HG03342 (cell line): Measurements from ENCODE around the gene TMCC3.
"Not testable (repeated sequence)": the region's sequence is repeated elsewhere in the genome, so short reads cannot be mapped to it uniquely, and the experiment has no call there.

Experiments used
- ATAC-seq: cut with Tn5 transposase; IDR thresholded peaks from one replicate; pipeline ENCODE4 v1.9.1; 2021; ENCODE audit warnings: mild to moderate bottlenecking, moderate library complexity; ENCODE audit not compliant: unreplicated experiment

TMCC3 gene

DNA sequence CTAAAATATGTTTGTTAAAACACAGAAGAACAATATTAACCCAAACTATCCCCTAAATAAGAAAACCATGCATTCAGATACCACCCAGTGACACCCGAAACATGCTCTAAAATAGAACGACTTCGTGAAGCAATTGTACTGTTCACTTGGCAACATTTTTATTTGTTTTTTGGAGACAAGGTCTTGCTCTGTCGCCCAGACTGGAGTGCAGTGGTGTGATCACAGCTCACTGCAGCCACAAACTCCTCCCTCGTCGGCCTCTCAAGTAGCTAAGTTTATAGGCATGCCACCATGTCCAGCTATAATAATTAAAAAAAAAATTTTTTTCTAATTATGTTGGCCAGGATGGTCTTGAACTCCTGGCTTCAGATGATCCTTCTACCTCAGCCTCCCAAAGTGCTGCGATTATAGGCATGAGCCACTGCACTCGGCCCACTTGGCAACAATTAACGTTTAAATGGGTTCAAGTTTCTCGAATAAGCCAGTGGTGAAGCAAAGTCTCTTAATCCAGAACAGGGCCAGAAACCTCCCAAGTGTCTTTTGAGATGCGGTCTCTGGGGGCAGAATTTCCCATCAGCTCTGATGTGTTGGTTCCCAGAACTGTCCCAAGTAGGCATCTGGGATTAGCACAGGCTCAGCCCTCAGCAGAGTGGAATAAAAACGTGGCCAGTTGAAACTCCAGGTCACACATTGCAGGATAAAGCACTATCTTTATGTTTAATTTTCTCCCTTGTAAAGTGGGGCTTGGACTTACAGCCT is 74.5 kb downstream of the TMCC3 start:
- ATAC-seq = no peak

DNA sequence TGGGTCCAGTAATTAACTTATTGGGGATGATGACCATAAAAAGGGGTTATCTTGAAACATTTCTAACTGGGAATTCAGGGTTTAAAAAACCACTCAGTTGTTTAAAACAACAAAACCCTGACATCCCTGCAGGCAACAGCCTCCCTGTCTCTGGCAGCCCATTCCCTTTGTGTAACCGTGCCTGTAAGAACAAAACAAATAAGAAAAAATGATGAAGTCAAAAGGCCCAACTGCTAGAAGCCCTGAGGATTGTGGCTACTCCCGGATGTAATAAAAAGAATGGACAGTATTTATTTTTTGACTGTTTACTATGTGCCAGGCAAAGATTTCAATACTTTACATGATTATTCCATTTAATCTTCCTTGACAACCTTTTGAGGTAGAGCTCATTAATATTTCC is 75.3 kb downstream of the TMCC3 start:
- ATAC-seq = no peak

DNA sequence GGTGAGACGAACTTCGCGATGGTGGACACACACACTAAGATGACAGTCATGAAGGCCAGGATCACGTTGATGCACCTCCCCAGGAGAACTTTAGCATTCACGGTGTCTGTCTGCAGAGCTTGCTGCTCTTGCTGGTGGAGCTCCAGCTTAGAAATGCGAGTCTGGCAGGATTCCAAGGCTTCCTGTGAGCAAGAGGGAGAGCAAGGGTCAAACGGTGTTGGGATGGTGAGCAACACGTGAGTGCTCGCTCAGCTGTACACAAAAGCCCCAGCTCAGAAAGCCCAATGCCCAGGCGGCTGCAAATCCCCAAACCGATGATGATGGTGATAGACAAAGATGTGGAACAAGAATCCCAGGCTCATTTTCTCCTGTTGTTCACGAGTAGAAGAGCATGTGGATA is 78.8 kb downstream of the TMCC3 start:
- ATAC-seq = no peak

DNA sequence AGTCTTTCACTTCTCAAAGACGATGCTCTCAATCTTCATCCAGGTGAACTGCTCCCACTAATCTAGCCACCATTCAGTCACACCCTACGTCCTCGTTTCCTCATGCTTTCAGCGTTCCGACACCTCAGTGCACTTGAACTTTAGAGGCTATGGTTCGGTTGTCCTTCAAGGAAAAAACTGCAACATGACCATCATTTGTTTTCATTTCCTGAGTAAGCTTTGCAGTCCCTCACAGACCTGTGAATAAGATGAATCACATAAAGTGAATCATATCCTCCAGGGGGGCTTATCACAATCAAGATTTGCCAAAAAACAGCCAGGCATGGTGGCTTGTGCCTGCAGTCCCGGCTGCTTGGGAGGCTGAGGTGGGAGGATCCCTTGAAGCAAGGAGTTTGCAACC is 80.2 kb downstream of the TMCC3 start:
- no peak for ATAC-seq

DNA sequence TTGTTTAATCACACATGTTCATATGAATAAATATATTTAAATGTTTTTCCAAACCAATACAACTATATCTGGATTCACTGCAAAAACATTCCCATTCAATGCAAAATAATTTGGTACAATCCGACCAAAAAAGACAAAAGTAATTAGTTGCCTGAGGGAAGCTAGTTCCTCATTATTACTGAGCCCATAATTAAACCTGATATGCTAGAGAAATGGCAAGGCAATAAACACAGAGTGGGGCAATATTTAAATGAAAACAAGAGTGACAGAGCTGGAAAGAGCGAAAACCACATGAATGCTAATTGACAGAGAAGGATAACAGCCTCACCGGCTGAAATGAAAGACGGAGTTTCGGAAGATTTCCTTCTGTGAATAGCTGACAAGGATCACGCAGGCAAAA is 82.6 kb downstream of the TMCC3 start:
- no peak for ATAC-seq

DNA sequence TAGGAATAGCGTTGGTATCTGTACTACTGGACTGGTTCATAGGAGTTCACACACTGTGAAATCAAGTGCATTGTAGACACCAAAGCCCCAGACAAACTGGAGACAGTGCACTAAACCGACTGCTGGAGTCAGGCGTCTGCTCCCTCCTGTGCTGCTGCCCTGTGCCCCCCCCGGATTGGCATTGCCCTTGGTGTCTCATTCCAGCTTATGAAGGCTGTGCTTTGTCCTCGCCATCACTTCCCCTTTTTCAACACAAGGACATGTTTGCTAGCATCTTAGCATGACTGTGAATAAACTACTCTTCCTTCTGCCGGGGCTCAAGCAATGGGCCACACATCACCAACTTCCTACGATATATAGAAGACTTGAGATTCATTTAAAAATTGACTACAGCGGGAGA is 84.0 kb downstream of the TMCC3 start:
- ATAC-seq = no peak

DNA sequence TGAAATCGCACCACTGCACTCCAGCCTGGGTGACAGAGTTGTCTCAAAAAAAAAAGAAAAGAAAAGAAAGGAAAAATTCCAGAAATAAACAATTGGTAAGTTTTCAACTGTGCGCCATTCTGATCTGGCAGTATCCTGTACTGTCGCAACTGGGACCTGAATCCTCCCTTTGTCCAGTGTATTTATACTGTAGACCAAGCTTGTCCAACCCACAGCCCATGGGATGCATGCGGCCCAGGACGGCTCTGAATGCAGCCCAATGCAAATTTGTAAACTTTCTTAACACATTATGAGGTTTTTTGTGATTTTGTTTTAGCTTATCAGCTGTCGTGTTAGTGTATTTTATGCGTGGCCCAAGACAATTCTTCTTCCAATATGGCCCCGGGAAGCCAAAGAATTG is 84.7 kb downstream of the TMCC3 start:
- no peak for ATAC-seq

DNA sequence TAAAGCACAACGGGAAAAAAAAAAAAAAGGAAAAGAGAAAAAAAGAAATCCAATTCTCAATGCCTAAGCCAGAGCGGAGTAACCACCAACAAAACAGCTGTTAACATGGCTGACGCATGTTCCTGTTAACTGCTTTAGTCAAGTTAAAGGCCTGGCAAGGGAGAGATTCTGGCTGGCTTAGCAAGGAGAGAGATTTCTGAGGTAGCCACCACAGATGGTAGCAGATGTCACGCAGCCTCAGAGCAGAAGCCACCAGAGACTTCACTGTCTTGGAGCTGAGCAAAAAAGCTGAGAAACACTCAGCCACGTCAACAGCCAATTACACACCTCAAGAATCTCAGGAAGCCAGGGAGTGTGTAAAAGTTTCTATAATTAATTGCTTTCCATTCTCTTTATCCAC is 87.1 kb downstream of the TMCC3 start:
- ATAC-seq = no peak

DNA sequence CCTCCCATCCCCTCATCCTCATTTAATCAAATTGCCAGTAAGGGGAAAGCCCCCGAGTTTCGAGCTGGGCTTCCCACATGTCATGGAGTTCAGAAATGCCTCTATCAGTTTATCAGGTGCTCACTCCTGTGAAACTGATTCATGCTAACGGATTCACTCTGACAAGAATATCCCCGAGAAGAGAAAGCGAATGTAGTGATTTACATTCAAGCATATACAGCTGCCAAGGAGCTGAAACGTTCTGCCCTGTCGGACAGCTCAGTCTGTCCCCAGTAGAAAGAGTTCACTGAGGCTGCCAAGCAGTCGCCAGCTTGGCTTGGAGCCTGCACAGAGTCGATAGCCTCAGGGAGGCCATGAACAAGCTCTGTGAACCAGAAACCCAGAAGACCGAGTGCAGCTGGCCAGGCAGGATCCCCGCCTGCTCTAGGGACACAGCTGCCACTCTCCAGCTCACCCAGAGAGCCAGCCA is 88.4 kb downstream of the TMCC3 start:
- peak; percentile 86 for ATAC-seq

DNA sequence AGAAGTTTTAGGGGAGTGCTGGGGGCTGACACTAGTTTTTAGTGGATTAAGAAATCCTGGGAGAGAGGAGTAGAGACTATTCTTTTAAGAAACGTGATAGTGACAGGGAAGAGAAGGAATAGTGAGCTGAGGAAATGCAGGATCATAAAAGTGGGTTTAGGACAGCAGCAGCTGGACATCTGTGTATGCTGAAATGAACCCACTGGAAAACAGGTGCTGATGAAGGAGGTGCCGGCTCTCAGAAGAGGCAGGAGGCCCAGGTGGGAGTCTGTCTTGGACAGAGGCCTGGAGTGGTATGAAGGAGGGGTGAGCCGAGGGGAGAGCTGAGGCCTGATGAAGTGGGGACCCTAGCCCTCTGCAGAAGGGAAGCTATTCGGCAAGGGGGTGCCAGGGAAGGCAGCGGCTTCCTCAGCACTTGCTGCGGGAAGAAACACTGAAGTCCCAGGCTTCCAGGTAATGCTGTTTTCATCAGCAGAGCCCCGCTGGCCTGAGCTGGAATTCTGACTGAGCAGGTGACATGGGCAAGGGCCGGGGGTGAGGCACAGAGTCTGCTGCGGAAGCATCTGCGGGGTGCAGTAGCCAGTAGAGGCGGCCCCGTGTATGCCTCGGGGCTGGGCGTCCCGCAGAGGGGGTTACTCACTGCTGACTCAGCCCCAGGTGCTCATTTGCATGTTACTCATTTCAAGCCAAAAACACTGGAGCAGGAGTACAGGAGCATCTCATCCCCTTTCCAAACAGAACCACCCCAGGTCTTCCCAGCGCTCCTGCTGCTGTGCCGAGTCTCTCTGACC is 89.7 kb downstream of the TMCC3 start:
- peak; percentile 66 for ATAC-seq

DNA sequence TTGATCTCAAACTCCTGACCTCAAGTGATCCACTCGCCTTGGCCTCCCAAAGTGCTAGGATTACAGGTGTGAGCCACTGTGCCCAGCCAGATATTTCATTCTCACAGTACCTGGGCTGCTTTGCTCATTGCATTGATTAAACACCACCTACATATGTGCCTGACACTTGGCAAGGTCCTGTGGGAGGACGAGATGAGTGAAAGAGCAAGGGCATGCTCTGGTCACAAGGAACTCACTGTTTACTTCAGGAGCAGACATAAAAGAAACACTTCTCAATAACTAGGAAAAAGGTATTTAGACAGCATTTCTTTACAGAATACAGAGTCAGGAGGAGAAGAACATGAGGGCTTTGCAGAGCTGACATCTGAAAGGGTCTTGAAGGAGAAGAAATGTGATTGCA is 91.7 kb downstream of the TMCC3 start:
- ATAC-seq = no peak

DNA sequence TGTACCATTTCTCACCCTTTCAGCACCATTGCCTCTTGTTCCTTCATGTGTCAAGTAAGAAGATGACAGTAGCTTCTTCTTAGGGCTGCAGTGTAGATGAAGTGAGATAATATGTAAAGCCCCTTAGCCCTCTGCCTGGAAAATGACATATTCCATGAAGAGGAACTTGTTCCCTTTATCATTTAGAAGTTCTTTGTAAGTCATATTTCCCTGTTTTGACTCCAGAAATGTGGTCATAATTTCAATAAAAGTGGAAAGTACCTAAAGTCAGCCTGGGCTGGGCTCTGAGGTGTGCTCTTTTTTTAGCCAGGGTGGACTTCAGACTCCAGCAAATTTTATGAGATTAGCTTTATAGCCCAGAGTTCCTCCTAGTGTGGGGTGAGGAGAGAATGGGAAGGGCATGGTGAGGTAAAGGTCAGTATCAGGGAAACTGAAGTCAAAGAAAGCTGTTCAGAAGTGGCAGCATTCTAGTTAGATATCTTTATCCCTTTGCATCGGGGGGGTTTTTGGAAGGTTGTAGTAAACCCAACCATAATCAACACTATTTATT is 92.5 kb downstream of the TMCC3 start:
- no peak for ATAC-seq

DNA sequence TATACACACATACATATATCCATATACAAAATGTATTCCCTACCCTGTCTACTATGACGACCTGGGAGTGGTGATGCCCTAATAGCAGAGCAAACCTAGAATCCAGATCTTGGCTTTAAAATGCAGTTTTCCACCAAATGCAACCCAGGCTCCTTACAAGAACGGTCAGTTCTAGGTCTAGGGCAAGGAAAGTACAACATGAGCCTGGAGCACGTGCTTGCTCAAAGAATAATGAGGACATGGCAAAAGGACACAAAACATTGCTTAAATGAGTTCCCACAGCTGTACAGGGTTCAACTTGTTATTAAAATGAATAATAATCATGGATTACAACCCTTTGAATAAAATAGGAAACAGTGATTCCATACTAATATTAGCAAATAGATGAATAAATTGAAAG is 94.7 kb downstream of the TMCC3 start:
- no peak for ATAC-seq

DNA sequence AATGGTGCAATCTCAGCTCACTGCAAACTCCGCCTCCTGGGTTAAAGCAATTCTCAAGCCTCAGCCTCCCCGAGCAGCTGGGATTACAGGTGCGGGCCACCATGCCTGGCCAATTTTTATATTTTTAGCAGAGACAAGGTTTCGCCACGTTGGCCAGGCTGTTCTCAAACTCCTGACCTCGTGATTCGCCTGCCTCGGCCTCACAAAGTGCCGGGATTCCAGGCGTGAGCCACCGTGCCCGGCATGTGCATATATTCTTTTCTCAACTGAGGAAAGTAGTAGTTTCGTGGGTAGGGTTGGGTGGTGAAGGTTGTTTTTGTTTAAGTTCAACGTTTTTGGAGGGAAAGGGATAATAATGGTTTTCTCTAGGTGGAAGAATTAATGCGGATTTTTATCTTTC is 96.5 kb downstream of the TMCC3 start:
- ATAC-seq = no peak

DNA sequence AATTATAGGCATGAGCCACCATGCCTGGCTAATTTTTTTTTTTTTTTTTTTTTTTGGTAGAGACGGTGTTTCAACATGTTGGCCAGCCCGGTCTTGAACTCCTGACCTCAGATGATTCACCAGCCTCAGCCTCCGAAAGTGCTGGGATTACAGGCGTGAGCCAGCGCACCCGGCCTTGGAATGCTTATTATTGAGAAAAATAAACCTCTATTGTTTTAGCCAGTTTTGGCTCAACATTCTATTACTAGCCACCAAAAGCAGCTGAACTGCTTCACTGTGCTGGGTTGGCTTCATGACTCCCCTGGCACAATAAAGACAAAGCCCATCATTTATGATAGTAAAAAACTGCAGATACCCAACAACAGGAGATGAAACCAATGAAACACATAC is 97.2 kb downstream of the TMCC3 start:
- ATAC-seq = no peak

DNA sequence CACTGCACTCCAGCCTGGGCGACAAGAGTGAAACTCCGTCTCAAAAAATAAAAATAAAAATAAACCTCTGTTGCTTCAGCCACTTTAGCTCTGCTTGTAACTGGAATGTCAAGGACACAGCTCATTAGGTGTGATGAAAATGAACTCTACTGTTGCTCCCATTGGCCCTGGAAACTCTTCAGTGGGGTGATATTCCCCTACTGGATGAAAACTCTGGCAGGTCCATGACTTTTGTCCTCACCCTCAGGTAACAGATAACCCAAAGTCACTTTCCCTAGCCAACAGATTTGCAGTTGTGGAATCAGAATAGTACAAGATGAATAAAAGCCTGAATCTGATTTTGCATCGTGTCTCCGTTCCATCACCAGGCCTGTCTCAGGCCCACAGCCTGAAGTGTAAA is 98.5 kb downstream of the TMCC3 start:
- no peak for ATAC-seq

DNA sequence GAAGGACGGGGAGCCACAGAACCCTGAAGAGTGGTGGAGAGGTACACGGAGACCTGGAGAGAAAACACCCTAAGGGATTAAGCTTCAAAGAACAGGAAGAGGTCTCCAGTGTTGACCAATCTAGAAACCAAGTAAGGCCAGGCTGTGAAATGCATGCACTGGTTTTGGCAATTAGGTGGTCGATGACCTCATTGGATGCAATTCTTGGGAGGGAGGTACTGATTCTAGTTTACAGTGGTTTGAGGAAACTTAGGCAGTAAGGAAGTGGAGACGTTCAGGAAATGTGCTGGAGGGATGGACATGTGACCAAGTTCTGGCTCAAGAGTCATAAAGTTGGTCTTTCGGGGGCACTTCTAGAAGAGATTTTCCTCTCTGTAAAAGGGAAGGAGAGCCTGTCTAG is 99.4 kb downstream of the TMCC3 start:
- no peak for ATAC-seq

DNA sequence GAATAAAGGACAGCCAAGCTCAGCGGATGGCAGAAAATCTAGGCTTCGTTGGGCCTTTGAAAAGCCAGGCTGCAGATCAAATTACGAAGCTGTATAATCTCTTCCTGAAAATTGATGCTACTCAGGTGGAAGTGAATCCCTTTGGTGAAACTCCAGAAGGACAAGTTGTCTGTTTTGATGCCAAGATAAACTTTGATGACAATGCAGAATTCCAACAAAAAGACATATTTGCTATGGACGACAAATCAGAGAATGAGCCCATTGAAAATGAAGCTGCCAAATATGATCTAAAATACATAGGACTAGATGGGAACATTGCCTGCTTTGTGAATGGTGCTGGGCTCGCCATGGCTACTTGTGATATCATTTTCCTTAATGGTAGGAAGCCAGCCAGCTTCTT is 101.5 kb downstream of the TMCC3 start:
- not testable (repeated sequence) for ATAC-seq

DNA sequence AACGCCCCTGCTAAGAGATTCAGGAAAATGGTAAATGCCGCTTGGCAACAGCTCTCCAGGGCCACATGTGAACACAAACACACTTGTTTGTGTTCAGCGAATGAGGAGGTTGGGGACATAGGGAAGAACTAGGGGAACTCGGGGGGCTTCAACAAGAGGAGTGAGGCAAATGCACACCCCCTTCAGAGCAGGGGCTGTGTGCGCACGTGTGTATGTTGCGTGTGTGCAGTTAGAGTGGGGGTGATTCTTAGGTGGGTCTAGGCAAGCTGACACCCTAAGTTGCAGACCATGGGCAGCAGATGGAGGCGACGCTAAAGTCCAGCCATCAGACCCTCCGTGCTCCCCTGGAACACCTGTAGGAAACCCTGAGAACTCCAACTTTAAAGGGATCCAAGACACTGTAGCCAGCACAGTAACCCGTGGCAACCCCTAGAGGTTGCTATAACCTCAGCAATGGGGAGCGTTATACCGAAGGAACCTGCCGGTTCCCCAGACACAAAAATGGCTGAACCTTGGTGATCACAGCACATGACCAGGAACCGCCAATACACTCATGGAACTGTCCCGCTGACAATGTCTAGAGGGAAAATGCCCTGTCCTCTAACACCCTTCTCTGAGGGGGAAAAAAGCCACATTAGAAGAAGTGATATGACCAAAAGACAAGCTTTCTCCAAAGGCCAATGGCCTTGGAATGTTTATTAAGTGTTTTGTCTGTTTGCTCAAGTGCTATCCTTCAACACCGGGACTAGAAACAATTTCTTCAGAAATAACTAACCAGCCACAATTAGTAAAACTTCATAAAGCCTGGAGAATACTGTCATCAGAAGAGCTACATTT is 104.2 kb downstream of the TMCC3 start:
- ATAC-seq = peak; percentile 85

DNA sequence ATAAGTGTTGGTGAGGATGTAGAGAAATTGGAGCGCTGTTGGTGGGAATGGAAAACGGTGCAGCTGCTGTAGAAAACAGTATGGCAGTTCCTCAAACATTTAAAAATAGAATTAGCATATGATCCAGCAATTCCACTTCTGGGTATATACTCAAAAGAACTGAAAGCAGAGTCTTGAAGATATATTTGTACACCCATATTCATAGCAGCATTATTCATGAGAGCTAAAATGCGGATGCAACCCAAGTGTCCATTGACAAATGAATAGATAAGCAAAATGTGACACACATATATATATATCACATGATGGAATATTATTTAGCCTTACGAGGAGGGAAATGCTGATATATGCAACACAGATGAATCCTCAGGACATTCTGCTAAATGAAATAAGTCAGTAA is 106.0 kb downstream of the TMCC3 start:
- ATAC-seq = no peak

DNA sequence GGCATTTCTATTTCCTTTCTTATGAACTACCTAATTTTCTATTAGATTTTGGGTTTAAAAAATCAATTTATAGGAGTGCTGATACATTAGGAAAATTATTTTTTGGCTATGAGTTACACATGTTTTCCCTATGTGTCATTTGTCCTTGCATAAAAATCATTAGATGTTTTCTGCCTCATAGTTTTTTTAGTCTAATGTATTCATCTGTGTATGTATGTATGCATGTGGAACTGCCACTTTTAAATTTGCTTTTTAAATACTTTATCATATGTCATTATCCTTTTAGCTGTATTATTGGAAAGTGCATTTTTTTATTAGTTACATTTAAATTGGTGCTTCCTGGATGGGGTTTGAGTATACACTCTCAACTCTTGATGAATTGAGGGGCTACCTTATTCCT is 112.0 kb downstream of the TMCC3 start:
- no peak for ATAC-seq
